Activated gamma-delta T cell (primary cell): ENCODE data around the gene STX18.
"Not testable (repeated sequence)": the region's sequence is repeated elsewhere in the genome, so short reads cannot be mapped to it uniquely, and the experiment has no call there.

Source experiments
- DNase-seq: peaks from one replicate; lab custom pipeline; 2025; lab: John Stamatoyannopoulos, UW

The STX18 gene

GRCh38 chr4:4554234-4554633 lies 12.4 kb upstream of the STX18 start:
- DNase-seq, result no peak

GRCh38 chr4:4552042-4552441 lies 10.2 kb upstream of the STX18 start:
- not testable (repeated sequence) for DNase-seq

GRCh38 chr4:4550161-4550560 lies 8.3 kb upstream of the STX18 start:
- DNase-seq, result not testable (repeated sequence)

- DNase-seq, result no peak
Observed at GRCh38 chr4:4549534-4549933, 7.7 kb upstream of the STX18 start.

GRCh38 chr4:4542774-4543485 lies 1.1 kb upstream of the STX18 start:
- no peak for DNase-seq

GRCh38 chr4:4541040-4541631 lies 712 bp downstream of the STX18 start:
- no peak for DNase-seq

- no peak for DNase-seq
Observed at GRCh38 chr4:4539481-4539880, 2.4 kb downstream of the STX18 start.

- no peak for DNase-seq
Observed at GRCh38 chr4:4535590-4535989, 6.3 kb downstream of the STX18 start.

GRCh38 chr4:4534515-4535145 lies 7.2 kb downstream of the STX18 start:
- no peak for DNase-seq

- no peak for DNase-seq
Observed at GRCh38 chr4:4533461-4534169, 8.2 kb downstream of the STX18 start.

- no peak for DNase-seq
Observed at GRCh38 chr4:4532371-4533154, 9.3 kb downstream of the STX18 start.

GRCh38 chr4:4529392-4529791 lies 12.5 kb downstream of the STX18 start:
- no peak for DNase-seq

- no peak for DNase-seq
Observed at GRCh38 chr4:4526401-4526800, 15.4 kb downstream of the STX18 start.

- DNase-seq, result no peak
Observed at GRCh38 chr4:4524364-4524763, 17.5 kb downstream of the STX18 start.

- DNase-seq, result no peak
Observed at GRCh38 chr4:4521731-4522130, 20.1 kb downstream of the STX18 start.

- no peak for DNase-seq
Observed at GRCh38 chr4:4521136-4521535, 20.7 kb downstream of the STX18 start.

GRCh38 chr4:4519297-4519894 lies 22.5 kb downstream of the STX18 start:
- no peak for DNase-seq

- no peak for DNase-seq
Observed at GRCh38 chr4:4518747-4519146, 23.1 kb downstream of the STX18 start.

- no peak for DNase-seq
Observed at GRCh38 chr4:4514786-4515185, 27.1 kb downstream of the STX18 start.

GRCh38 chr4:4512282-4512681 lies 29.6 kb downstream of the STX18 start:
- DNase-seq, result no peak

- not testable (repeated sequence) for DNase-seq
Observed at GRCh38 chr4:4510641-4511040, 31.2 kb downstream of the STX18 start.

GRCh38 chr4:4509521-4509920 lies 32.3 kb downstream of the STX18 start:
- DNase-seq, result no peak
